Type B pancreatic cell (in vitro differentiated cells): ENCODE measurements around the gene SMAD6. TPM values are rescaled to one million over a fixed set of nuclear protein-coding genes. Genes with fewer than 3 reads are reported as not detected.
A peak's percentile ranks its signal among the peaks of the same experiment; 100 is the strongest.

Experiments used
- DNase-seq: peaks from one replicate; pipeline ENCODE4 v3.0.0; 2021; ENCODE audit warnings: mixed read lengths; ENCODE audit not compliant: unreplicated experiment; ENCODE audit errors: extremely low spot score
- H3K27ac Mint-ChIP-seq: 2 replicates; pipeline ENCODE4 v1.8.0; 2021; ENCODE audit warnings: mild to moderate bottlenecking, mixed read lengths
- H3K27me3 Mint-ChIP-seq: 2 replicates; pipeline ENCODE4 v1.8.0; 2021; ENCODE audit warnings: mixed read lengths
- H3K36me3 Mint-ChIP-seq: 2 replicates; pipeline ENCODE4 v1.8.0; 2021; ENCODE audit warnings: mixed read lengths
- H3K4me1 Mint-ChIP-seq: one replicate; pipeline ENCODE4 v1.8.0; 2021; ENCODE audit warnings: mixed read lengths; ENCODE audit not compliant: unreplicated experiment
- H3K4me3 Mint-ChIP-seq: 2 replicates; pipeline ENCODE4 v1.8.0; 2021; ENCODE audit warnings: mild to moderate bottlenecking, mixed read lengths
- H3K9me3 Mint-ChIP-seq: 2 replicates; pipeline ENCODE4 v1.8.0; 2021; ENCODE audit warnings: mixed read lengths
- CTCF ChIP-seq: fragments of 200-600 bp; sonication (generic); conservative IDR thresholded peaks from 2 replicates; pipeline ENCODE4 v1.5.0; 2021; ENCODE audit warnings: antibody characterized with exemption, mild to moderate bottlenecking
- total RNA-seq: library from RNA; stranded (reverse); gene quantifications from 2 replicates; pipeline ENCODE4 v1.2.1, GENCODE V29; 2021; ENCODE audit warnings: low replicate concordance

Gene SMAD6
- total RNA-seq, 1 donor from 2014 or later = 31.7 TPM

GRCh38 chr15:66803749-66804148, 101.7 kb downstream of the SMAD6 start:
- peaks cover 32% of the 10 kb centered on the region for H3K4me1 Mint-ChIP-seq
- peak overlapping the region; percentile 25 for H3K4me3 Mint-ChIP-seq
- no peaks in the 10 kb centered on the region for H3K36me3 Mint-ChIP-seq
- H3K27ac Mint-ChIP-seq = peak overlapping the region; percentile 81
- TF ChIP-seq CTCF = no peak
- H3K27me3 Mint-ChIP-seq = no peaks in the 10 kb centered on the region
- DNase-seq = no peak
- H3K9me3 Mint-ChIP-seq = no peaks in the 10 kb centered on the region

- Mint-ChIP-seq H3K36me3 (no peaks in the 10 kb centered on the region), H3K4me1 (peaks cover 34% of the 10 kb centered on the region), H3K27ac (no peak overlapping the region), H3K9me3 (peaks cover 6% of the 10 kb centered on the region), H3K27me3 (no peaks in the 10 kb centered on the region), H3K4me3 (no peak overlapping the region)
- DNase-seq = no peak
- TF ChIP-seq CTCF = no peak
Observed at GRCh38 chr15:66805202-66805885, 103.3 kb downstream of the SMAD6 start.

- H3K27me3 Mint-ChIP-seq = no peaks in the 10 kb centered on the region
- H3K36me3 Mint-ChIP-seq = no peaks in the 10 kb centered on the region
- peaks cover 6% of the 10 kb centered on the region for H3K9me3 Mint-ChIP-seq
- no peak overlapping the region for H3K4me3 Mint-ChIP-seq
- TF ChIP-seq CTCF = no peak
- DNase-seq = no peak
- peaks cover 16% of the 10 kb centered on the region for H3K4me1 Mint-ChIP-seq
- H3K27ac Mint-ChIP-seq = no peak overlapping the region
Observed at GRCh38 chr15:66808181-66808824, 106.3 kb downstream of the SMAD6 start.

DNA sequence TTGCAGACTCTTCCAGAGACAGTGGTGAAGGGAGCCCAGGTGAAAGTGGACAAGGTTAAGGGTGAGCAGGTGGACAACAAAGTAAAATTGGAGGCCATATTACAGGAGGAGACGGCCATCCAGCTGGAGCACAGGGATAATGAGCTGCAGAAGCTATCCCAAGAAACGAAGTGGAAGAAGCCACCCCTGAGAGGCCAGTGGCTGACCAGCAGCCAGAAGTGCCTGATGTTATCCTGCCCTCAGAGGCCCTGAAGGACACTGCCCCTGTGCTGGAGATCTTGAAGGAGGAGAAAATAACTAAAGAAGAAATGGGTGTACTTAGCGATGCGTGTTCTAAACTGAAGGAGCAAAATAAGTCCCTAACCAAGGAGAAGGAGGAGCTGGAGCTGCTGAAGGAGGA, 107.6 kb downstream of the SMAD6 start:
- no peak for DNase-seq
- TF ChIP-seq CTCF = no peak
- H3K4me1 Mint-ChIP-seq = peaks cover 9% of the 10 kb centered on the region
- no peak overlapping the region for H3K27ac Mint-ChIP-seq
- no peak overlapping the region for H3K4me3 Mint-ChIP-seq
- H3K36me3 Mint-ChIP-seq = no peaks in the 10 kb centered on the region
- H3K9me3 Mint-ChIP-seq = peaks cover 6% of the 10 kb centered on the region
- no peaks in the 10 kb centered on the region for H3K27me3 Mint-ChIP-seq

GRCh38 chr15:66815318-66815717, 113.3 kb downstream of the SMAD6 start:
- H3K27ac Mint-ChIP-seq = no peak overlapping the region
- TF ChIP-seq CTCF = no peak
- H3K36me3 Mint-ChIP-seq = no peaks in the 10 kb centered on the region
- H3K4me3 Mint-ChIP-seq = no peak overlapping the region
- peaks cover 4% of the 10 kb centered on the region for H3K4me1 Mint-ChIP-seq
- no peak for DNase-seq
- no peaks in the 10 kb centered on the region for H3K27me3 Mint-ChIP-seq
- peaks cover under 1% of the 10 kb centered on the region for H3K9me3 Mint-ChIP-seq
